ENCODE results near the gene ABO. TPM values are rescaled to one million over a fixed set of nuclear protein-coding genes. Genes with fewer than 3 reads are reported as not detected.

Gene ABO
- total RNA-seq, 1 experiment from 2014 or later, result 0.15 TPM

- TF ChIP-seq SMAD3 (CRISPR knock-in tag; IDR thresholded peaks at IDR 0.05; ENCODE audit: borderline replicate concordance), result no peak
- TF ChIP-seq USF2 (CRISPR knock-in tag; IDR thresholded peaks at IDR 0.05), result no peak
- no peak for TF ChIP-seq ZNF281 (CRISPR knock-in tag; IDR thresholded peaks at IDR 0.05)
- no peak for TF ChIP-seq AFF4 (CRISPR knock-in tag; IDR thresholded peaks at IDR 0.05; ENCODE audit: borderline replicate concordance)
- TF ChIP-seq TP53 (CRISPR knock-in tag; IDR thresholded peaks at IDR 0.05), result no peak
- TF ChIP-seq NFE2L1 (CRISPR knock-in tag; IDR thresholded peaks at IDR 0.05), result no peak
- TF ChIP-seq PREB (CRISPR knock-in tag; IDR thresholded peaks at IDR 0.05; ENCODE audit: borderline replicate concordance), result no peak
- TF ChIP-seq TCF7 (CRISPR knock-in tag; IDR thresholded peaks at IDR 0.05; ENCODE audit: low read depth), result no peak
- no peak for TF ChIP-seq ERG (CRISPR knock-in tag; IDR thresholded peaks at IDR 0.05)
Observed at GRCh38 chr9:133262226-133262625, 12.8 kb downstream of the ABO start (continued).

- H3K27me3 Mint-ChIP-seq (ENCODE audit: low read depth), result peaks cover 10% of the 10 kb centered on the region; the same call in 1 of the 2 replicates
- DNase-seq (ENCODE audit: low spot score) (no peak), ATAC-seq (no peak)
- no peak overlapping the region for H3K4me3 Mint-ChIP-seq
- H3K27ac Mint-ChIP-seq, result no peak overlapping the region
- H3K9me3 Mint-ChIP-seq, result peaks cover 3% of the 10 kb centered on the region; the same call in 1 of the 2 replicates
- CTCF ChIA-PET, result interaction anchor here (1.5 kb wide), 1 partner anchor 76 kb away, joined by 6 read pairs; no protein-coding TSS in a partner anchor
- no peaks in the 10 kb centered on the region for H3K36me3 Mint-ChIP-seq
- POLR2A ChIA-PET, result no interaction called here
- peaks cover 11% of the 10 kb centered on the region for H3K4me1 Mint-ChIP-seq
- TF ChIP-seq ZNF425 (CRISPR knock-in tag; conservative IDR thresholded peaks at IDR 0.05), result no peak
- TF ChIP-seq USF1 (CRISPR knock-in tag; IDR thresholded peaks at IDR 0.05), result no peak
- TF ChIP-seq IRF2 (CRISPR knock-in tag; IDR thresholded peaks at IDR 0.05; ENCODE audit: borderline replicate concordance, low read depth), result no peak
- TF ChIP-seq ESRRA (CRISPR knock-in tag; IDR thresholded peaks at IDR 0.05; ENCODE audit: borderline replicate concordance), result no peak
- TF ChIP-seq NR1H2 (CRISPR knock-in tag; IDR thresholded peaks at IDR 0.05), result no peak
- TF ChIP-seq ELF4 (CRISPR knock-in tag; IDR thresholded peaks at IDR 0.05; ENCODE audit: low read depth), result no peak
- no peak for TF ChIP-seq MYBL2 (CRISPR knock-in tag; IDR thresholded peaks at IDR 0.05)
- TF ChIP-seq KAT7 (CRISPR knock-in tag; IDR thresholded peaks at IDR 0.05; ENCODE audit: borderline replicate concordance), result no peak
- no peak for TF ChIP-seq SP1 (CRISPR knock-in tag; conservative IDR thresholded peaks at IDR 0.05)
- no peak for TF ChIP-seq JUN (CRISPR knock-in tag; IDR thresholded peaks at IDR 0.05)
- no peak for TF ChIP-seq PRRX2 (CRISPR knock-in tag; IDR thresholded peaks at IDR 0.05)
- TF ChIP-seq HMGXB4 (CRISPR knock-in tag; IDR thresholded peaks at IDR 0.05), result no peak
Observed at GRCh38 chr9:133261753-133262120, 13.3 kb downstream of the ABO start.

Measured in WTC11 (cell line).